Liver (tissue), 9 donors: Measurements from ENCODE around the gene PMM1. TPM values are rescaled to one million over a fixed set of nuclear protein-coding genes. Genes with fewer than 3 reads are reported as not detected.

Source experiments
- DNase-seq: peaks from one replicate; pipeline ENCODE4 v3.0.0-alpha.2; 2017; ENCODE audit warnings: low spot score
- H3K27ac ChIP-seq, 2 donors: one replicate each; pipeline ENCODE4 v1.7.0; 2013; ENCODE audit warnings: inconsistent platforms in 2 of 2, low read length in 2 of 2, control low read depth in 1 of 2, low read depth in 1 of 2, mild to moderate bottlenecking in 1 of 2
- H3K27me3 ChIP-seq, 4 donors: one replicate each; pipeline versions ENCODE4 v1.6.1 to v1.7.0; 2013; ENCODE audit warnings: low read length in 3 of 4, inconsistent platforms in 1 of 4, mild to moderate bottlenecking in 1 of 4, moderate library complexity in 1 of 4; ENCODE audit not compliant: control insufficient read depth in 4 of 4, insufficient read depth in 4 of 4
- H3K36me3 ChIP-seq, 4 donors: one replicate each; pipeline versions ENCODE4 v1.6.1 to v1.7.0; 2013; ENCODE audit warnings: low read length in 3 of 4, mild to moderate bottlenecking in 3 of 4, low read depth in 1 of 4, moderate library complexity in 1 of 4; ENCODE audit not compliant: control insufficient read depth in 4 of 4, insufficient read depth in 3 of 4
- H3K4me1 ChIP-seq, 4 donors: one replicate each; pipeline versions ENCODE4 v1.6.1 to v1.7.0; 2013; ENCODE audit warnings: low read length in 3 of 4, mild to moderate bottlenecking in 3 of 4, moderate library complexity in 1 of 4; ENCODE audit not compliant: control insufficient read depth in 4 of 4, insufficient read depth in 4 of 4
- H3K4me3 ChIP-seq, 3 donors: one replicate each; pipeline versions ENCODE4 v1.6.1 to v1.7.0; 2013; ENCODE audit warnings: low read length in 3 of 3, control low read depth in 1 of 3, low read depth in 1 of 3, mild to moderate bottlenecking in 1 of 3
- H3K9ac ChIP-seq, 2 donors: one replicate each; pipeline ENCODE4 v1.7.0; 2013; ENCODE audit warnings: low read length in 2 of 2, mild to moderate bottlenecking in 2 of 2, moderate library complexity in 2 of 2, control low read depth in 1 of 2, low read depth in 1 of 2
- H3K9me3 ChIP-seq, 4 donors: one replicate each; pipeline versions ENCODE4 v1.6.1 to v1.7.0; 2013; ENCODE audit warnings: low read length in 3 of 4; ENCODE audit not compliant: control insufficient read depth in 4 of 4
- ATF3 ChIP-seq: IDR thresholded peaks from 2 replicates; pipeline ENCODE4 v1.6.1; 2016; ENCODE audit warnings: antibody characterized with exemption
- EGR1 ChIP-seq, 2 donors: IDR thresholded peaks; 2 replicates each; pipeline ENCODE4 v1.6.1; 2016 to 2018; ENCODE audit warnings: antibody characterized with exemption in 2 of 2, low read depth in 2 of 2
- FOXA2 ChIP-seq: IDR thresholded peaks from 2 replicates; pipeline ENCODE4 v1.6.1; 2016; ENCODE audit warnings: antibody characterized with exemption
- HNF4A ChIP-seq, 2 donors: conservative IDR thresholded peaks; 2 replicates each; pipeline ENCODE4 v1.6.1; 2016; ENCODE audit warnings: antibody characterized with exemption in 2 of 2, mild to moderate bottlenecking in 2 of 2
- HNF4G ChIP-seq: IDR thresholded peaks from 2 replicates; pipeline ENCODE4 v1.6.1; 2016; ENCODE audit warnings: antibody characterized with exemption
- NR2F2 ChIP-seq: IDR thresholded peaks from 2 replicates; pipeline ENCODE4 v1.6.1; 2016; ENCODE audit warnings: antibody characterized with exemption
- RAD21 ChIP-seq, 2 donors: IDR thresholded peaks; 2 replicates each; pipeline ENCODE4 v1.6.1; 2016; ENCODE audit warnings: antibody characterized with exemption in 2 of 2, mild to moderate bottlenecking in 2 of 2
- RXRA ChIP-seq, 2 donors: IDR thresholded peaks; 2 replicates each; pipeline ENCODE4 v1.6.1; 2017 to 2018; ENCODE audit warnings: antibody characterized with exemption in 2 of 2, mild to moderate bottlenecking in 1 of 2
- TAF1 ChIP-seq: conservative IDR thresholded peaks from 2 replicates; pipeline ENCODE4 v1.6.1; 2016; ENCODE audit warnings: antibody characterized with exemption, mild to moderate bottlenecking
- WGBS: extraction: QIAGEN DNeasy Blood & Tissue Kit; methylation state at CpG from one replicate; pipeline ENCODE4 v1.1.7; 2013; 5-methylcytosine and 5-hydroxymethylcytosine counted together
- polyA plus RNA-seq, 2 donors: library from polyadenylated mRNA; stranded (reverse) in 1 of 2; unstranded in 1 of 2; fragments of 200-250 nt in 1 of 2; fragments of >200 nt in 1 of 2; fragmentation: Nextera tagmentation in 1 of 2; extraction: Ambion mirVana in 1 of 2; gene quantifications; one replicate each; pipeline versions ENCODE4 v1.2.1 to v1.2.3, GENCODE V29; 2013 to 2015
- total RNA-seq, 2 donors: library from RNA; depleted of rRNA; stranded (reverse); fragments of >200 nt; gene quantifications; one replicate each; pipeline ENCODE4 v1.2.3, GENCODE V29; 2014
- TF ChIP-seq, protein P1 (sequence below): fragments of 150-350 bp; IDR thresholded peaks from 2 replicates; pipeline ENCODE4 v1.5.1; 2017; ENCODE audit warnings: improper control_type of control experiment, low read depth, low read length; ENCODE audit not compliant: missing input control
- TF ChIP-seq, protein P2 (sequence below): IDR thresholded peaks from 2 replicates; pipeline ENCODE4 v1.6.1; 2016; ENCODE audit warnings: antibody characterized with exemption
- TF ChIP-seq, protein P3 (sequence below): IDR thresholded peaks from 2 replicates; pipeline ENCODE4 v1.6.1; 2016; ENCODE audit warnings: antibody characterized with exemption, mild to moderate bottlenecking
- donor health status: healthy.
- donor health status: healthy.
- donor health status: healthy.
- donor health status: healthy.
- donor health status: healthy.

The PMM1 gene
- total and polyA plus RNA-seq, 4 donors, result 24.9 to 50.2 (median 32.6) TPM

- no peak overlapping the region for H3K27ac ChIP-seq
- peaks cover 0 to 2% (median under 1%) of the 10 kb centered on the region in 4 donors for H3K36me3 ChIP-seq
- H3K27me3 ChIP-seq, result no peaks in the 10 kb centered on the region
- no peaks in the 10 kb centered on the region for H3K9me3 ChIP-seq
- H3K4me3 ChIP-seq, result no peak overlapping the region
- 91% methylated on average over 14 of the region's 14 CpGs for WGBS
- no peak overlapping the region for H3K9ac ChIP-seq
- TF ChIP-seq RAD21 (IDR thresholded peaks at IDR 0.05), result no peak
- no peak for DNase-seq
- no peaks in the 10 kb centered on the region for H3K4me1 ChIP-seq
Measured at GRCh38 chr22:41571786-41572185, 17.9 kb downstream of the PMM1 start.

DNA sequence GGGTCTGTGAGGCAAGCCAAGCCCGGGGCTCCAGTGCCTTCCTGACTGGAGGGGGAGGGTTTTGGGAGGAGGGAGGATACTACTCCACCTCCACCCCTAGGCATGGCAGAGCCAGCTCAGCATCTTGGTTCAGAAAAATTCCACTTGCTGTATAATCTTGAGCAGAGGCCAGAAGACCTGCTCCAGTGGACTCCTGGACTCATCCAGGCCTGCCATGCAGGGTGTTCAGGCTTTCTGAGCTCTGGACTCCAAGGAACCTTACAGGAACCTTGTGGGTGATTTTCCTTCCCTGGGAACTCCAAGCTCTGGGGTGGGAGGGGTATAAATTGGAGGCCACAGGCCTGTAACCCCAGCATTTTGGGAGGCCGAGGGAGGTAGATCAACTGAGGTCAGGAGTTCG, 19.4 kb downstream of the PMM1 start:
- no peak overlapping the region for H3K27ac ChIP-seq
- no peak for DNase-seq
- WGBS, result 84% methylated on average over 3 of the region's 3 CpGs
- H3K9ac ChIP-seq, result no peak overlapping the region
- no peaks in the 10 kb centered on the region for H3K9me3 ChIP-seq
- no peak overlapping the region for H3K4me3 ChIP-seq
- no peaks in the 10 kb centered on the region for H3K27me3 ChIP-seq
- no peaks in the 10 kb centered on the region for H3K4me1 ChIP-seq
- H3K36me3 ChIP-seq, result no peaks in the 10 kb centered on the region
- TF ChIP-seq NR2F2 (no peak), HNF4G (no peak), RAD21 (IDR thresholded peaks at IDR 0.05) (no peak), HNF4A (conservative IDR thresholded peaks at IDR 0.05) (no peak), FOXA2 (no peak), RXRA (IDR thresholded peaks at IDR 0.05) (no peak), ATF3 (no peak), EGR1 (IDR thresholded peaks at IDR 0.05; ENCODE audit: low read depth in 2 of 2) (no peak), TAF1 (no peak)
- TF ChIP-seq, protein P1, sequence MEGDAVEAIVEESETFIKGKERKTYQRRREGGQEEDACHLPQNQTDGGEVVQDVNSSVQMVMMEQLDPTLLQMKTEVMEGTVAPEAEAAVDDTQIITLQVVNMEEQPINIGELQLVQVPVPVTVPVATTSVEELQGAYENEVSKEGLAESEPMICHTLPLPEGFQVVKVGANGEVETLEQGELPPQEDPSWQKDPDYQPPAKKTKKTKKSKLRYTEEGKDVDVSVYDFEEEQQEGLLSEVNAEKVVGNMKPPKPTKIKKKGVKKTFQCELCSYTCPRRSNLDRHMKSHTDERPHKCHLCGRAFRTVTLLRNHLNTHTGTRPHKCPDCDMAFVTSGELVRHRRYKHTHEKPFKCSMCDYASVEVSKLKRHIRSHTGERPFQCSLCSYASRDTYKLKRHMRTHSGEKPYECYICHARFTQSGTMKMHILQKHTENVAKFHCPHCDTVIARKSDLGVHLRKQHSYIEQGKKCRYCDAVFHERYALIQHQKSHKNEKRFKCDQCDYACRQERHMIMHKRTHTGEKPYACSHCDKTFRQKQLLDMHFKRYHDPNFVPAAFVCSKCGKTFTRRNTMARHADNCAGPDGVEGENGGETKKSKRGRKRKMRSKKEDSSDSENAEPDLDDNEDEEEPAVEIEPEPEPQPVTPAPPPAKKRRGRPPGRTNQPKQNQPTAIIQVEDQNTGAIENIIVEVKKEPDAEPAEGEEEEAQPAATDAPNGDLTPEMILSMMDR, result no peak
- TF ChIP-seq, protein P2, sequence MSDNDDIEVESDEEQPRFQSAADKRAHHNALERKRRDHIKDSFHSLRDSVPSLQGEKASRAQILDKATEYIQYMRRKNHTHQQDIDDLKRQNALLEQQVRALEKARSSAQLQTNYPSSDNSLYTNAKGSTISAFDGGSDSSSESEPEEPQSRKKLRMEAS, result no peak
- TF ChIP-seq, protein P3, sequence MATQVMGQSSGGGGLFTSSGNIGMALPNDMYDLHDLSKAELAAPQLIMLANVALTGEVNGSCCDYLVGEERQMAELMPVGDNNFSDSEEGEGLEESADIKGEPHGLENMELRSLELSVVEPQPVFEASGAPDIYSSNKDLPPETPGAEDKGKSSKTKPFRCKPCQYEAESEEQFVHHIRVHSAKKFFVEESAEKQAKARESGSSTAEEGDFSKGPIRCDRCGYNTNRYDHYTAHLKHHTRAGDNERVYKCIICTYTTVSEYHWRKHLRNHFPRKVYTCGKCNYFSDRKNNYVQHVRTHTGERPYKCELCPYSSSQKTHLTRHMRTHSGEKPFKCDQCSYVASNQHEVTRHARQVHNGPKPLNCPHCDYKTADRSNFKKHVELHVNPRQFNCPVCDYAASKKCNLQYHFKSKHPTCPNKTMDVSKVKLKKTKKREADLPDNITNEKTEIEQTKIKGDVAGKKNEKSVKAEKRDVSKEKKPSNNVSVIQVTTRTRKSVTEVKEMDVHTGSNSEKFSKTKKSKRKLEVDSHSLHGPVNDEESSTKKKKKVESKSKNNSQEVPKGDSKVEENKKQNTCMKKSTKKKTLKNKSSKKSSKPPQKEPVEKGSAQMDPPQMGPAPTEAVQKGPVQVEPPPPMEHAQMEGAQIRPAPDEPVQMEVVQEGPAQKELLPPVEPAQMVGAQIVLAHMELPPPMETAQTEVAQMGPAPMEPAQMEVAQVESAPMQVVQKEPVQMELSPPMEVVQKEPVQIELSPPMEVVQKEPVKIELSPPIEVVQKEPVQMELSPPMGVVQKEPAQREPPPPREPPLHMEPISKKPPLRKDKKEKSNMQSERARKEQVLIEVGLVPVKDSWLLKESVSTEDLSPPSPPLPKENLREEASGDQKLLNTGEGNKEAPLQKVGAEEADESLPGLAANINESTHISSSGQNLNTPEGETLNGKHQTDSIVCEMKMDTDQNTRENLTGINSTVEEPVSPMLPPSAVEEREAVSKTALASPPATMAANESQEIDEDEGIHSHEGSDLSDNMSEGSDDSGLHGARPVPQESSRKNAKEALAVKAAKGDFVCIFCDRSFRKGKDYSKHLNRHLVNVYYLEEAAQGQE, result no peak

- no peak overlapping the region for H3K27ac ChIP-seq
- no peak for DNase-seq
- TF ChIP-seq, protein P3, result no peak
Measured at GRCh38 chr22:41568811-41569210, 20.8 kb downstream of the PMM1 start.

More at GRCh38 chr22:41568811-41569210, 20.8 kb downstream of the PMM1 start:
- WGBS, result 87% methylated on average over 7 of the region's 7 CpGs
- Histone ChIP-seq H3K9me3 (no peaks in the 10 kb centered on the region), H3K27me3 (no peaks in the 10 kb centered on the region), H3K36me3 (no peaks in the 10 kb centered on the region), H3K9ac (no peak overlapping the region), H3K4me3 (no peak overlapping the region), H3K4me1 (no peaks in the 10 kb centered on the region)
